Retina (tissue), 1 donor: ENCODE data around the gene VSIG4.
"Not testable (repeated sequence)": the region's sequence is repeated elsewhere in the genome, so short reads cannot be mapped to it uniquely, and the experiment has no call there.

Source experiments
- DNase-seq: peaks from one replicate; pipeline ENCODE4 v3.0.0-alpha.2; 2016

VSIG4 gene

GRCh38 chrX:65975161-65975751 is 64.6 kb downstream of the VSIG4 start:
- not testable (repeated sequence) for DNase-seq
